Spleen (tissue), 11 donors: ENCODE results near the gene HOXD8. TPM values are rescaled to one million over a fixed set of nuclear protein-coding genes. Genes with fewer than 3 reads are reported as not detected.

Experiments
- DNase-seq: peaks from one replicate; pipeline ENCODE4 v3.0.0-alpha.2; 2020
- H3K27ac ChIP-seq, 8 donors: fragments of 200-600 bp; sonication (generic) in 7 of 8; 1 replicate in 4 of 8; 2 replicates in 4 of 8; pipeline versions ENCODE4 v1.5.0 to v1.8.0; 2016 to 2021; ENCODE audit warnings: inconsistent platforms in 4 of 8, mild to moderate bottlenecking in 4 of 8, moderate library complexity in 1 of 8
- H3K27me3 ChIP-seq, 7 donors: fragments of 200-600 bp; sonication (generic) in 6 of 7; replicated peaks in 1 of 7; 1 replicate in 4 of 7; 2 replicates in 3 of 7; pipeline versions ENCODE4 v1.5.0 to v1.8.0; 2016 to 2021; ENCODE audit warnings: inconsistent platforms in 3 of 7, mild to moderate bottlenecking in 1 of 7
- H3K36me3 ChIP-seq, 6 donors: fragments of 200-600 bp; sonication (generic) in 5 of 6; 1 replicate in 4 of 6; 2 replicates in 2 of 6; pipeline versions ENCODE4 v1.5.0 to v1.8.0; 2016 to 2021; ENCODE audit warnings: inconsistent platforms in 2 of 6
- H3K4me1 ChIP-seq, 6 donors: fragments of 200-600 bp; sonication (generic) in 5 of 6; 1 replicate in 3 of 6; 2 replicates in 3 of 6; pipeline versions ENCODE4 v1.5.0 to v1.8.0; 2016 to 2021; ENCODE audit warnings: inconsistent platforms in 3 of 6
- H3K4me3 ChIP-seq, 8 donors: fragments of 200-600 bp; sonication (generic) in 7 of 8; 1 replicate in 4 of 8; 2 replicates in 4 of 8; pipeline versions ENCODE4 v1.5.0 to v1.8.0; 2016 to 2021; ENCODE audit warnings: inconsistent platforms in 4 of 8, mild to moderate bottlenecking in 4 of 8, moderate library complexity in 2 of 8
- H3K9me3 ChIP-seq, 8 donors: fragments of 200-600 bp; sonication (generic) in 7 of 8; 1 replicate in 4 of 8; 2 replicates in 4 of 8; pipeline versions ENCODE4 v1.5.0 to v1.8.0; 2016 to 2021; ENCODE audit warnings: inconsistent platforms in 4 of 8
- POLR2A ChIP-seq, 3 donors: fragments of 450-650 bp; IDR thresholded peaks; one replicate each; pipeline ENCODE4 v1.5.1; 2017; ENCODE audit warnings: antibody characterized with exemption in 3 of 3, mild to moderate bottlenecking in 1 of 3
- POLR2AphosphoS5 ChIP-seq, 3 donors: sonication (generic); formaldehyde crosslinking; IDR thresholded peaks; one replicate each; pipeline ENCODE4 v1.5.1; 2017; ENCODE audit warnings: antibody characterized with exemption in 3 of 3
- WGBS, 5 donors: extraction: QIAGEN DNeasy Blood & Tissue Kit in 3 of 5; methylation state at CpG; one replicate each; pipeline versions ENCODE4 v1.1.5 to v1.1.7; 2013 to 2018; 5-methylcytosine and 5-hydroxymethylcytosine counted together
- intact Hi-C: fragments of 100-400 bp; cut with DNase I; formaldehyde crosslinking; loops from one replicate; pipeline ENCODE4 v1.15.0; 2023; ENCODE audit warnings: low total_unique reads
- polyA plus RNA-seq, 3 donors: library from polyadenylated mRNA; stranded (reverse); fragments of 200-250 nt; gene quantifications; one replicate each; pipeline ENCODE4 v1.2.1, GENCODE V29; 2013
- total RNA-seq, 7 donors: library from RNA; depleted of rRNA in 3 of 7; stranded (reverse); fragments of >200 nt in 3 of 7; fragmentation: NEBNext Ultra II Directional in 4 of 7; extraction: Animal tissue kit (Norgen Biotek cat#: 25700) in 4 of 7; gene quantifications; one replicate each; pipeline versions ENCODE4 v1.1.0 to v1.2.1, GENCODE V29; 2016 to 2021
- TF ChIP-seq, protein P1 (sequence below), 11 experiments: fragments of 200-600 bp in 7 of 11; fragments of 450-650 bp in 4 of 11; sonication (generic) in 4 of 11; IDR thresholded peaks in 8 of 11; conservative IDR thresholded peaks in 3 of 11; 1 replicate in 7 of 11; 2 replicates in 4 of 11; pipeline versions ENCODE4 v1.4.0 to v1.8.0; 2016 to 2021; ENCODE audit warnings: antibody characterized with exemption in 11 of 11, inconsistent platforms in 4 of 11, mild to moderate bottlenecking in 1 of 11
- donor health status: healthy with polysubstance abuse.
- donor health status: DM: no; HTN: no; CAD: no; lungs with moderate emphysema.
- donor health status: DM: no; HTN: no; CAD: no.
- donor health status: Bipolar disorder and iron deficiency.
- donor health status: healthy.
- donor health status: DM: no; HTN: no; CAD: no.
- donor health status: DM: yes; HTN: yes; CAD: no.

Gene HOXD8
- total and polyA plus RNA-seq, 10 donors, result 4.7 to 27.0 (median 15.8) TPM

- no peak overlapping the region for H3K27ac ChIP-seq
- 17 to 32% (median 24%) methylated on average over 9 to 12 of the region's 12 CpGs for WGBS, 5 donors
- TF ChIP-seq, protein P1, sequence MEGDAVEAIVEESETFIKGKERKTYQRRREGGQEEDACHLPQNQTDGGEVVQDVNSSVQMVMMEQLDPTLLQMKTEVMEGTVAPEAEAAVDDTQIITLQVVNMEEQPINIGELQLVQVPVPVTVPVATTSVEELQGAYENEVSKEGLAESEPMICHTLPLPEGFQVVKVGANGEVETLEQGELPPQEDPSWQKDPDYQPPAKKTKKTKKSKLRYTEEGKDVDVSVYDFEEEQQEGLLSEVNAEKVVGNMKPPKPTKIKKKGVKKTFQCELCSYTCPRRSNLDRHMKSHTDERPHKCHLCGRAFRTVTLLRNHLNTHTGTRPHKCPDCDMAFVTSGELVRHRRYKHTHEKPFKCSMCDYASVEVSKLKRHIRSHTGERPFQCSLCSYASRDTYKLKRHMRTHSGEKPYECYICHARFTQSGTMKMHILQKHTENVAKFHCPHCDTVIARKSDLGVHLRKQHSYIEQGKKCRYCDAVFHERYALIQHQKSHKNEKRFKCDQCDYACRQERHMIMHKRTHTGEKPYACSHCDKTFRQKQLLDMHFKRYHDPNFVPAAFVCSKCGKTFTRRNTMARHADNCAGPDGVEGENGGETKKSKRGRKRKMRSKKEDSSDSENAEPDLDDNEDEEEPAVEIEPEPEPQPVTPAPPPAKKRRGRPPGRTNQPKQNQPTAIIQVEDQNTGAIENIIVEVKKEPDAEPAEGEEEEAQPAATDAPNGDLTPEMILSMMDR (IDR thresholded peaks at IDR 0.05 in 8 of 11, conservative IDR thresholded peaks at IDR 0.05 in 3 of 11), result no peak
- TF ChIP-seq POLR2A (IDR thresholded peaks at IDR 0.05) (no peak), POLR2AphosphoS5 (IDR thresholded peaks at IDR 0.05) (no peak)
- H3K9me3 ChIP-seq, result peaks cover 0 to 4% (median 0%) of the 10 kb centered on the region in 8 donors
- DNase-seq, result no peak
- intact Hi-C loops, result no loop called here
- H3K4me3 ChIP-seq, result no peak overlapping the region
- no peaks in the 10 kb centered on the region for H3K36me3 ChIP-seq
- peaks cover 0 to 30% (median 9%) of the 10 kb centered on the region in 6 donors for H3K4me1 ChIP-seq
- H3K27me3 ChIP-seq, result peaks cover 14 to 100% (median 84%) of the 10 kb centered on the region in 7 donors
These were observed 34.2 kb downstream of the HOXD8 start for GRCh38 chr2:176163672-176164056.

DNA sequence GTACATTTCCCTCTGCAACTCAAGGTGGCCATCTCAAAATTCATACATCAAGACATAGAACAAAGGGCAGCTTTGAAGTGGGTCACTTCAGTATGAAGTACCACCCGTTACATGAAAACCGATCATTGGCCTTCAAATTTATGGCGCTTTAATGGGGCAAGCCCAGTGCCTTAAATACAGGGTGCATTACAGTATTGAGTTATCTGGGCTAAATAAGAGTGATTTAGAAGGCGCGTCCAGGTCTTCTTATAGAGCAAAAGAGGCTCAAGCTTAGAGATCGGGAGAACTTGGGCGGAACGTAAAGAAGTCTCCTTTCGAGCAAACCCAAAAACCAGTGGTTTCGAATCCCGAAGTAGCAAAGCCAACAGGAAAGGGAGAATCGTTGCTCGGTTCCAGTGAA lies 34.7 kb downstream of the HOXD8 start:
- Histone ChIP-seq H3K36me3 (no peaks in the 10 kb centered on the region), H3K27ac (no peak overlapping the region), H3K9me3 (peaks cover 0 to 4% (median 0%) of the 10 kb centered on the region in 8 donors), H3K4me3 (no peak overlapping the region), H3K4me1 (peaks cover 0 to 25% (median 8%) of the 10 kb centered on the region in 6 donors), H3K27me3 (peaks cover 14 to 100% (median 78%) of the 10 kb centered on the region in 7 donors)
- TF ChIP-seq POLR2AphosphoS5 (IDR thresholded peaks at IDR 0.05), result no peak
- TF ChIP-seq, protein P1 (IDR thresholded peaks at IDR 0.05 in 8 of 11, conservative IDR thresholded peaks at IDR 0.05 in 3 of 11), result no peak
- WGBS, 5 donors, result 23 to 35% (median 29%) methylated on average over 13 of the region's 13 CpGs
- no peak for DNase-seq
- intact Hi-C loops, result no loop called here

DNA sequence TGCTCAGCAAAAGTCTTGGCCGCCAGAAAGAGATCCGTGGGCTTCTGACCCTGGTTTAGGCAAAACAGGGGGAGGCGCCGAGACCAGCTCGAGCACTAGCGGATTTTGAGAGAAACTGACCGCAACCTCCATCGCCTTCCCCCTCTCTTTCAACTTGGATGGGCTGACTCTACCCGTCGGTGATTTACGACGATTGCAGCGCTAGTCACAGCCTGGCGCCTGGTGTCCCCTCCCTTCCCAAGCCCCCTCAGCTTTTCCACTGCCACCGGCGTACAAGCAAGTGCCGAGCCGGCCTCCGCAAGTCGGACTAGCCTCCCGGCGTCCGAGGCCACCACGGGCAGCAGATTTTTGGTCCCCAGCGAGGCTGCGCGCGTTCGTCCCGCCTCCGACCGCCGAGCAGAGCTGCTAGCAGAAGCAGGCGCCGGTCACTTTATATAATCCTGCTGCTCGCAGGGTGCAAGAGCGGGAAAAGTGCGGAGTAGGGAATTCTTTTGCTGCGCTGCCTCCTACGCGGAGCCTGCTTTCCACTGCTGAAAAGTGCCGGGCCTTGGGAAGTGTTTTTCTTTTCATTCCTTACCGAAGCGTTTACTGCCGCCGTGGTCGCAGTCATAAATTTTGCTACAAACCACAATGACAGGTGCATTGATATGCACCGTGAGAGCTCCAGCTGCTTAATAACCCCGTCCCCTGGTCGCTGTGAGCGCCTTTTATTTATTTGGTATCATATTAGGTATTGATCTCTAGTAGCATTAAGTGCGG lies 35.3 kb downstream of the HOXD8 start:
- no peak for DNase-seq
- peaks cover 0 to 19% (median 6%) of the 10 kb centered on the region in 6 donors for H3K4me1 ChIP-seq
- TF ChIP-seq POLR2AphosphoS5 (IDR thresholded peaks at IDR 0.05), result peak in 1 of 3 donors; percentile 14
- TF ChIP-seq POLR2A (IDR thresholded peaks at IDR 0.05), result no peak
- TF ChIP-seq, protein P1 (IDR thresholded peaks at IDR 0.05 in 8 of 11, conservative IDR thresholded peaks at IDR 0.05 in 3 of 11), result no peak
- H3K4me3 ChIP-seq, result no peak overlapping the region
- 16 to 33% (median 18%) methylated on average over 42 to 52 of the region's 52 CpGs for WGBS, 5 donors
- peaks cover 0 to 4% (median 0%) of the 10 kb centered on the region in 8 donors for H3K9me3 ChIP-seq
- intact Hi-C loops, result no loop called here
- no peak overlapping the region for H3K27ac ChIP-seq
- H3K27me3 ChIP-seq, result peaks cover 14 to 100% (median 72%) of the 10 kb centered on the region in 7 donors
- H3K36me3 ChIP-seq, result no peaks in the 10 kb centered on the region

DNA sequence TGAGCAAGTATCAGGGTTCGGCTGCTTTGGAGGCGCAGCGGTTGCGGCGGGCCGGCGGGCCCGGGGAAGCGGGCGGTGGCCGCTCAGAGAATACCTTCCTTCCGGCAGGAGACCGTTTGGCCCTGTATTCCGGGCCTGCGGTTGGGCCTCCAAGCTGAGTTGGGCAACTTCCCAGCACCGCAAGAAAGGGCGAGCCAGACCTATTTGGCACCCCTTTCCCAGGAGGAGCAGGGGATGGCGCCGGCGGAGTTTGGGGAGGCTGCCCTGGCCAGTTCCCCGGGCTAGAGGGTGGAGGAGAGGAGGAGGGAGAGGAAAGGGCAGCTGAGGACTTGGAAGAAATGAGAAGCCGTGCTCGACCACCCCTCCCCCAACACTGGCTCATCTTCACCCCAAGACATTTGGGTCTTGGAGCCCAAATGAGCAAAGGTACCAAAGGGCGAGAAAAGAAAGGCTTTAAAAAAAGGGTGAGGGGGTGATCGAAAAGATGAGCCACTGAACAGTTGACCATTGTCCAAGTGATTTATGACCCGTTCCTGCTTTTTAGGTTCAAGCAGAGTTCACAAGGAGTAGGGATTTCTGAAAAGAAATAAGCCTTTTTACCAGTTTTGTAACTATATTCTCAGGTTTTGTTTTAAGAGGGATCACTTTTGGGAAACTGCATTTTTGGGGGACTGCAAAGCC lies 36.0 kb downstream of the HOXD8 start:
- Histone ChIP-seq H3K27me3 (peaks cover 8 to 100% (median 65%) of the 10 kb centered on the region in 7 donors), H3K27ac (no peak overlapping the region), H3K4me3 (no peak overlapping the region), H3K9me3 (peaks cover 0 to 4% (median 0%) of the 10 kb centered on the region in 8 donors), H3K36me3 (no peaks in the 10 kb centered on the region), H3K4me1 (peaks cover 0 to 12% (median 3%) of the 10 kb centered on the region in 6 donors)
- no peak for DNase-seq
- TF ChIP-seq POLR2AphosphoS5 (IDR thresholded peaks at IDR 0.05) (no peak), POLR2A (IDR thresholded peaks at IDR 0.05) (no peak)
- TF ChIP-seq, protein P1 (IDR thresholded peaks at IDR 0.05 in 8 of 11, conservative IDR thresholded peaks at IDR 0.05 in 3 of 11), result no peak
- intact Hi-C loops, result no loop called here
- WGBS, 5 donors, result 13 to 37% (median 22%) methylated on average over 21 to 26 of the region's 26 CpGs
